DOHH2 (cell line): ENCODE results near the gene SNRPA.

Experiments used
- H3F3A ChIP-seq: fragments of 200-600 bp; sonication (generic), shearing (Covaris generic); 2 replicates; pipeline ENCODE4 v1.6.0; 2016; ENCODE audit warnings: antibody characterized with exemption, mild to moderate bottlenecking; ENCODE audit not compliant: control insufficient read depth, insufficient read depth
- H3K27ac ChIP-seq: fragments of 200-600 bp; sonication (generic); 2 replicates; pipeline ENCODE4 v1.5.1; 2014; ENCODE audit warnings: low read depth, mild to moderate bottlenecking, low read length, moderate library complexity
- H3K27me3 ChIP-seq: fragments of 200-600 bp; sonication (generic); 2 replicates; pipeline ENCODE4 v1.6.1; 2014; ENCODE audit warnings: mild to moderate bottlenecking, low read length, mixed read lengths; ENCODE audit not compliant: control insufficient read depth
- H3K36me3 ChIP-seq: fragments of 200-600 bp; sonication (generic); 2 replicates; pipeline ENCODE4 v1.6.1; 2014; ENCODE audit warnings: mild to moderate bottlenecking, low read length, moderate library complexity, mixed read lengths; ENCODE audit not compliant: control insufficient read depth
- H3K4me1 ChIP-seq: fragments of 200-600 bp; sonication (generic); 2 replicates; pipeline ENCODE4 v1.6.1; 2014; ENCODE audit warnings: mild to moderate bottlenecking, low read length, mixed read lengths; ENCODE audit not compliant: control insufficient read depth
- H3K4me2 ChIP-seq: fragments of 200-600 bp; sonication (generic); 2 replicates; pipeline ENCODE4 v1.6.0; 2014; ENCODE audit warnings: mild to moderate bottlenecking, low read length, moderate library complexity
- H3K4me3 ChIP-seq: fragments of 200-600 bp; sonication (generic); 2 replicates; pipeline ENCODE4 v1.5.1; 2014; ENCODE audit warnings: mild to moderate bottlenecking, low read length, mixed read lengths
- H3K79me2 ChIP-seq: fragments of 200-600 bp; sonication (generic); 2 replicates; pipeline ENCODE4 v1.6.1; 2014; ENCODE audit warnings: mild to moderate bottlenecking, low read length, mixed read lengths; ENCODE audit not compliant: control insufficient read depth
- H3K9me2 ChIP-seq: fragments of 200-600 bp; sonication (generic); replicated peaks from 2 replicates; pipeline ENCODE4 v1.6.1; 2014; ENCODE audit warnings: mild to moderate bottlenecking, low read length, mixed read lengths; ENCODE audit not compliant: control insufficient read depth
- H3K9me3 ChIP-seq: fragments of 200-600 bp; sonication (generic); 2 replicates; pipeline ENCODE4 v1.6.1; 2014; ENCODE audit warnings: antibody characterized with exemption, low read length, mixed read lengths; ENCODE audit not compliant: control insufficient read depth, insufficient read depth
- H4K20me1 ChIP-seq: fragments of 200-600 bp; sonication (generic); 2 replicates; pipeline ENCODE4 v1.6.0; 2014; ENCODE audit warnings: low read depth, mild to moderate bottlenecking, antibody characterized with exemption, low read length, moderate library complexity; ENCODE audit not compliant: control insufficient read depth, insufficient read depth
- EZH2phosphoT487 ChIP-seq: fragments of 200-600 bp; sonication (generic); IDR thresholded peaks from 2 replicates; pipeline ENCODE4 v1.6.1; 2017; ENCODE audit warnings: borderline replicate concordance, mild to moderate bottlenecking, antibody characterized with exemption, low read length, moderate library complexity, mixed read lengths
- TF ChIP-seq, protein P1 (sequence below): fragments of 200-600 bp; sonication (generic); IDR thresholded peaks from one replicate; pipeline ENCODE4 v1.5.1; 2014; ENCODE audit warnings: antibody characterized with exemption, mild to moderate bottlenecking, low read depth, low read length; ENCODE audit not compliant: poor library complexity, severe bottlenecking

SNRPA gene

DNA sequence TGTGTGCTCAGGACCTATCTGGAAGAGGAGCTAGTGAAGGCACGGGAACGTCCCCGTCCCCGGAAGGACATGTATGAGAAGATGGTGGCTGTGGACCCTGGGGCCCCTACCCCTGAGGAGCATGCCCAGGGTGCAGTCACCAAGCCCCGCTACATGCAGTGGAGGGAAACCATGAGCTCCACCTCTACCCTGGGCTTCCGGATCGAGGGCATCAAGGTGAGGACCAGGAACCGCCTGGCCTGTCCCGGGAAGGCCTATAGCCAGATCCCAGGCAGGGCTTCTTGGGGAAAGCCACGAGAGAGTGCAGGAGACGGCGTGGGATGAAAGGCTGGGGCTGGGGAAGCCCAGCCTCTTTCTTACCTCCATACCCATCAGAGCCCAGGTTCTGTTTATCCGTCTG, 17.9 kb upstream of the SNRPA start:
- Histone ChIP-seq H3F3A (no peaks in the 10 kb centered on the region), H3K4me3 (no peak overlapping the region), H3K4me1 (no peaks in the 10 kb centered on the region), H3K79me2 (no peaks in the 10 kb centered on the region), H3K27me3 (no peaks in the 10 kb centered on the region), H4K20me1 (no peaks in the 10 kb centered on the region), H3K9me2 (no peaks in the 10 kb centered on the region), H3K27ac (no peak overlapping the region), H3K4me2 (no peak overlapping the region), H3K9me3 (no peaks in the 10 kb centered on the region), H3K36me3 (peaks cover 6% of the 10 kb centered on the region; the same call in 1 of the 2 replicates)
- no peak for TF ChIP-seq EZH2phosphoT487
- TF ChIP-seq, protein P1, sequence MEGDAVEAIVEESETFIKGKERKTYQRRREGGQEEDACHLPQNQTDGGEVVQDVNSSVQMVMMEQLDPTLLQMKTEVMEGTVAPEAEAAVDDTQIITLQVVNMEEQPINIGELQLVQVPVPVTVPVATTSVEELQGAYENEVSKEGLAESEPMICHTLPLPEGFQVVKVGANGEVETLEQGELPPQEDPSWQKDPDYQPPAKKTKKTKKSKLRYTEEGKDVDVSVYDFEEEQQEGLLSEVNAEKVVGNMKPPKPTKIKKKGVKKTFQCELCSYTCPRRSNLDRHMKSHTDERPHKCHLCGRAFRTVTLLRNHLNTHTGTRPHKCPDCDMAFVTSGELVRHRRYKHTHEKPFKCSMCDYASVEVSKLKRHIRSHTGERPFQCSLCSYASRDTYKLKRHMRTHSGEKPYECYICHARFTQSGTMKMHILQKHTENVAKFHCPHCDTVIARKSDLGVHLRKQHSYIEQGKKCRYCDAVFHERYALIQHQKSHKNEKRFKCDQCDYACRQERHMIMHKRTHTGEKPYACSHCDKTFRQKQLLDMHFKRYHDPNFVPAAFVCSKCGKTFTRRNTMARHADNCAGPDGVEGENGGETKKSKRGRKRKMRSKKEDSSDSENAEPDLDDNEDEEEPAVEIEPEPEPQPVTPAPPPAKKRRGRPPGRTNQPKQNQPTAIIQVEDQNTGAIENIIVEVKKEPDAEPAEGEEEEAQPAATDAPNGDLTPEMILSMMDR: no peak

GRCh38 chr19:40735013-40735771, 15.8 kb upstream of the SNRPA start:
- Histone ChIP-seq H3K27ac (no peak overlapping the region), H3K4me1 (no peaks in the 10 kb centered on the region), H3K27me3 (no peaks in the 10 kb centered on the region), H4K20me1 (no peaks in the 10 kb centered on the region), H3K9me2 (no peaks in the 10 kb centered on the region), H3K36me3 (peaks cover 6% of the 10 kb centered on the region; the same call in 1 of the 2 replicates), H3K79me2 (no peaks in the 10 kb centered on the region), H3F3A (no peaks in the 10 kb centered on the region), H3K9me3 (no peaks in the 10 kb centered on the region), H3K4me3 (no peak overlapping the region), H3K4me2 (no peak overlapping the region)
- TF ChIP-seq, protein P1: no peak
- TF ChIP-seq EZH2phosphoT487: no peak

- Histone ChIP-seq H3K4me3 (no peak overlapping the region), H3K4me2 (no peak overlapping the region), H3K9me2 (no peaks in the 10 kb centered on the region), H3K4me1 (no peaks in the 10 kb centered on the region), H3K36me3 (0 out of 2 replicates have a peak, but pooled peaks cover 3% of the 10 kb centered on the region), H3K9me3 (no peaks in the 10 kb centered on the region), H3K27me3 (no peaks in the 10 kb centered on the region), H4K20me1 (no peaks in the 10 kb centered on the region), H3K79me2 (no peaks in the 10 kb centered on the region), H3K27ac (no peak overlapping the region), H3F3A (no peaks in the 10 kb centered on the region)
- TF ChIP-seq, protein P1: no peak
- no peak for TF ChIP-seq EZH2phosphoT487
Measured at GRCh38 chr19:40736661-40737060, 14.3 kb upstream of the SNRPA start.
